Measurements from ENCODE around the gene VDR.
A peak's percentile ranks its signal among the peaks of the same experiment; 100 is the strongest.

VDR gene

GRCh38 chr12:47841910-47842309 is 62.9 kb downstream of the VDR start:
- H3K9ac ChIP-seq (ENCODE audit: low read length): no peak overlapping the region
- H3K4me1 ChIP-seq (ENCODE audit: control insufficient read depth, insufficient read depth, low read length): peaks cover 24% of the 10 kb centered on the region
- peaks cover 26% of the 10 kb centered on the region for H3K36me3 ChIP-seq (ENCODE audit: control insufficient read depth, insufficient read depth, low read length, severe bottlenecking)
- no peak for DNase-seq (ENCODE audit: low read depth)
- no peak overlapping the region for H3K4me3 ChIP-seq (ENCODE audit: low read length)
- H3K27me3 ChIP-seq (replicated peaks; ENCODE audit: control insufficient read depth, insufficient read depth, low read length): no peaks in the 10 kb centered on the region
- no peaks in the 10 kb centered on the region for H3K9me3 ChIP-seq (ENCODE audit: control insufficient read depth, low read length)

GRCh38 chr12:47841501-47841900 is 63.3 kb downstream of the VDR start:
- Histone ChIP-seq H3K36me3 (ENCODE audit: control insufficient read depth, insufficient read depth, low read length, severe bottlenecking) (peaks cover 22% of the 10 kb centered on the region), H3K9me3 (ENCODE audit: control insufficient read depth, low read length) (no peaks in the 10 kb centered on the region), H3K4me1 (ENCODE audit: control insufficient read depth, insufficient read depth, low read length) (peaks cover 24% of the 10 kb centered on the region), H3K4me3 (ENCODE audit: low read length) (no peak overlapping the region), H3K27me3 (replicated peaks; ENCODE audit: control insufficient read depth, insufficient read depth, low read length) (no peaks in the 10 kb centered on the region), H3K9ac (ENCODE audit: low read length) (no peak overlapping the region)
- no peak for DNase-seq (ENCODE audit: low read depth)

- Histone ChIP-seq H3K4me3 (ENCODE audit: low read length) (no peak overlapping the region), H3K9ac (ENCODE audit: low read length) (no peak overlapping the region), H3K9me3 (ENCODE audit: control insufficient read depth, low read length) (no peaks in the 10 kb centered on the region), H3K27me3 (replicated peaks; ENCODE audit: control insufficient read depth, insufficient read depth, low read length) (no peaks in the 10 kb centered on the region), H3K4me1 (ENCODE audit: control insufficient read depth, insufficient read depth, low read length) (peaks cover 29% of the 10 kb centered on the region), H3K36me3 (ENCODE audit: control insufficient read depth, insufficient read depth, low read length, severe bottlenecking) (peaks cover 12% of the 10 kb centered on the region)
- no peak for DNase-seq (ENCODE audit: low read depth)
Observed at GRCh38 chr12:47840571-47840970, 64.2 kb downstream of the VDR start.

GRCh38 chr12:47839214-47839876 is 65.4 kb downstream of the VDR start:
- no peaks in the 10 kb centered on the region for H3K9me3 ChIP-seq (ENCODE audit: control insufficient read depth, low read length)
- DNase-seq (ENCODE audit: low read depth): peak; percentile 69
- H3K27me3 ChIP-seq (replicated peaks; ENCODE audit: control insufficient read depth, insufficient read depth, low read length): no peaks in the 10 kb centered on the region
- peaks cover 32% of the 10 kb centered on the region for H3K4me1 ChIP-seq (ENCODE audit: control insufficient read depth, insufficient read depth, low read length)
- no peak overlapping the region for H3K4me3 ChIP-seq (ENCODE audit: low read length)
- H3K36me3 ChIP-seq (ENCODE audit: control insufficient read depth, insufficient read depth, low read length, severe bottlenecking): peaks cover 11% of the 10 kb centered on the region
- no peak overlapping the region for H3K9ac ChIP-seq (ENCODE audit: low read length)

- DNase-seq (ENCODE audit: low read depth): peak; percentile 80
- peaks cover 32% of the 10 kb centered on the region for H3K4me1 ChIP-seq (ENCODE audit: control insufficient read depth, insufficient read depth, low read length)
- H3K9me3 ChIP-seq (ENCODE audit: control insufficient read depth, low read length): no peaks in the 10 kb centered on the region
- no peak overlapping the region for H3K4me3 ChIP-seq (ENCODE audit: low read length)
- no peak overlapping the region for H3K9ac ChIP-seq (ENCODE audit: low read length)
- H3K36me3 ChIP-seq (ENCODE audit: control insufficient read depth, insufficient read depth, low read length, severe bottlenecking): peaks cover 2% of the 10 kb centered on the region
- no peaks in the 10 kb centered on the region for H3K27me3 ChIP-seq (replicated peaks; ENCODE audit: control insufficient read depth, insufficient read depth, low read length)
Observed at GRCh38 chr12:47838286-47838931, 66.4 kb downstream of the VDR start.

- H3K36me3 ChIP-seq (ENCODE audit: control insufficient read depth, insufficient read depth, low read length, severe bottlenecking): no peaks in the 10 kb centered on the region
- H3K9me3 ChIP-seq (ENCODE audit: control insufficient read depth, low read length): no peaks in the 10 kb centered on the region
- H3K9ac ChIP-seq (ENCODE audit: low read length): no peak overlapping the region
- no peak overlapping the region for H3K4me3 ChIP-seq (ENCODE audit: low read length)
- H3K27me3 ChIP-seq (replicated peaks; ENCODE audit: control insufficient read depth, insufficient read depth, low read length): no peaks in the 10 kb centered on the region
- DNase-seq (ENCODE audit: low read depth): peak; percentile 89
- H3K4me1 ChIP-seq (ENCODE audit: control insufficient read depth, insufficient read depth, low read length): peaks cover 32% of the 10 kb centered on the region
Observed at GRCh38 chr12:47837190-47838171, 67.3 kb downstream of the VDR start.

- Histone ChIP-seq H3K9ac (ENCODE audit: low read length) (peak overlapping the region; percentile 8), H3K36me3 (ENCODE audit: control insufficient read depth, insufficient read depth, low read length, severe bottlenecking) (no peaks in the 10 kb centered on the region), H3K27me3 (replicated peaks; ENCODE audit: control insufficient read depth, insufficient read depth, low read length) (no peaks in the 10 kb centered on the region), H3K9me3 (ENCODE audit: control insufficient read depth, low read length) (no peaks in the 10 kb centered on the region), H3K4me3 (ENCODE audit: low read length) (no peak overlapping the region), H3K4me1 (ENCODE audit: control insufficient read depth, insufficient read depth, low read length) (peaks cover 21% of the 10 kb centered on the region)
- no peak for DNase-seq (ENCODE audit: low read depth)
Observed at GRCh38 chr12:47835831-47836155, 69.0 kb downstream of the VDR start.

- DNase-seq (ENCODE audit: low read depth): no peak
- no peaks in the 10 kb centered on the region for H3K27me3 ChIP-seq (replicated peaks; ENCODE audit: control insufficient read depth, insufficient read depth, low read length)
- H3K4me1 ChIP-seq (ENCODE audit: control insufficient read depth, insufficient read depth, low read length): peaks cover 21% of the 10 kb centered on the region
- no peaks in the 10 kb centered on the region for H3K36me3 ChIP-seq (ENCODE audit: control insufficient read depth, insufficient read depth, low read length, severe bottlenecking)
- H3K9ac ChIP-seq (ENCODE audit: low read length): peak overlapping the region; percentile 16
- H3K9me3 ChIP-seq (ENCODE audit: control insufficient read depth, low read length): no peaks in the 10 kb centered on the region
- no peak overlapping the region for H3K4me3 ChIP-seq (ENCODE audit: low read length)
Observed at GRCh38 chr12:47835006-47835830, 69.6 kb downstream of the VDR start.

GRCh38 chr12:47834199-47834903 is 70.4 kb downstream of the VDR start:
- Histone ChIP-seq H3K27me3 (replicated peaks; ENCODE audit: control insufficient read depth, insufficient read depth, low read length) (no peaks in the 10 kb centered on the region), H3K9me3 (ENCODE audit: control insufficient read depth, low read length) (no peaks in the 10 kb centered on the region)
- DNase-seq (ENCODE audit: low read depth): no peak

GRCh38 chr12:47833591-47834012 is 71.2 kb downstream of the VDR start:
- peaks cover 28% of the 10 kb centered on the region for H3K4me1 ChIP-seq (ENCODE audit: control insufficient read depth, insufficient read depth, low read length)
- H3K4me3 ChIP-seq (ENCODE audit: low read length): no peak overlapping the region
- no peak for DNase-seq (ENCODE audit: low read depth)
- no peaks in the 10 kb centered on the region for H3K27me3 ChIP-seq (replicated peaks; ENCODE audit: control insufficient read depth, insufficient read depth, low read length)
- H3K9me3 ChIP-seq (ENCODE audit: control insufficient read depth, low read length): no peaks in the 10 kb centered on the region
- H3K9ac ChIP-seq (ENCODE audit: low read length): no peak overlapping the region
- H3K36me3 ChIP-seq (ENCODE audit: control insufficient read depth, insufficient read depth, low read length, severe bottlenecking): no peaks in the 10 kb centered on the region

More at GRCh38 chr12:47834199-47834903, 70.4 kb downstream of the VDR start:
- H3K36me3 ChIP-seq (ENCODE audit: control insufficient read depth, insufficient read depth, low read length, severe bottlenecking): no peaks in the 10 kb centered on the region
- peak overlapping the region; percentile 16 for H3K9ac ChIP-seq (ENCODE audit: low read length)
- peaks cover 23% of the 10 kb centered on the region for H3K4me1 ChIP-seq (ENCODE audit: control insufficient read depth, insufficient read depth, low read length)
- H3K4me3 ChIP-seq (ENCODE audit: low read length): no peak overlapping the region

Measured in adipocyte (in vitro differentiated cells).